Neural progenitor cell (in vitro differentiated cells): ENCODE results near the gene AP3B2. TPM values are rescaled to one million over a fixed set of nuclear protein-coding genes. Genes with fewer than 3 reads are reported as not detected.
A peak's percentile ranks its signal among the peaks of the same experiment; 100 is the strongest.
"Not testable (repeated sequence)": the region's sequence is repeated elsewhere in the genome, so short reads cannot be mapped to it uniquely, and the experiment has no call there.

Source experiments
- DNase-seq: peaks from one replicate; pipeline ENCODE4 v3.0.0-alpha.2; 2016; ENCODE audit warnings: low spot score
- H2AFZ ChIP-seq: fragments of 200-600 bp; sonication (generic); replicated peaks from 2 replicates; pipeline ENCODE4 v1.6.1; 2016; ENCODE audit warnings: antibody characterized with exemption
- H3F3A ChIP-seq: fragments of 200-600 bp; sonication (generic); 2 replicates; pipeline ENCODE4 v1.6.1; 2016; ENCODE audit warnings: antibody characterized with exemption, low read depth
- H3K27ac ChIP-seq: fragments of 200-600 bp; sonication (generic); 2 replicates; pipeline ENCODE4 v1.5.1; 2016; ENCODE audit warnings: mild to moderate bottlenecking
- H3K27me3 ChIP-seq: fragments of 200-600 bp; sonication (generic); 2 replicates; pipeline ENCODE4 v1.6.1; 2016; ENCODE audit warnings: mild to moderate bottlenecking, moderate library complexity
- H3K36me3 ChIP-seq: fragments of 200-600 bp; sonication (generic); 2 replicates; pipeline ENCODE4 v1.5.1; 2016
- H3K4me1 ChIP-seq: fragments of 200-600 bp; sonication (generic); 2 replicates; pipeline ENCODE4 v1.6.1; 2016; ENCODE audit warnings: mixed run types
- H3K4me2 ChIP-seq: fragments of 200-600 bp; sonication (generic); 2 replicates; pipeline ENCODE4 v1.6.1; 2016
- H3K4me3 ChIP-seq: fragments of 200-600 bp; sonication (generic); 2 replicates; pipeline ENCODE4 v1.5.1; 2016
- H3K79me2 ChIP-seq: fragments of 200-600 bp; sonication (generic); 2 replicates; pipeline ENCODE4 v1.6.1; 2016; ENCODE audit warnings: low read depth
- H3K9ac ChIP-seq: fragments of 200-600 bp; sonication (generic); 2 replicates; pipeline ENCODE4 v1.6.1; 2016
- H3K9me3 ChIP-seq: fragments of 200-600 bp; sonication (generic); 2 replicates; pipeline ENCODE4 v1.5.1; 2016; ENCODE audit warnings: low read depth
- H4K20me1 ChIP-seq: fragments of 200-600 bp; sonication (generic); 2 replicates; pipeline ENCODE4 v1.6.1; 2016; ENCODE audit warnings: low read depth
- H3K27ac Mint-ChIP-seq: 3 replicates; pipeline ENCODE4 v1.8.0; 2021; ENCODE audit warnings: mixed read lengths
- H3K27me3 Mint-ChIP-seq: 2 replicates; pipeline ENCODE4 v1.8.0; 2022; ENCODE audit warnings: low read depth, mild to moderate bottlenecking, inconsistent platforms, moderate library complexity, mixed read lengths; ENCODE audit not compliant: insufficient read depth
- H3K36me3 Mint-ChIP-seq: 3 replicates; pipeline ENCODE4 v1.8.0; 2021; ENCODE audit warnings: mixed read lengths
- H3K4me1 Mint-ChIP-seq: 3 replicates; pipeline ENCODE4 v1.8.0; 2021; ENCODE audit warnings: mixed read lengths
- H3K4me3 Mint-ChIP-seq: 3 replicates; pipeline ENCODE4 v1.8.0; 2021; ENCODE audit warnings: mild to moderate bottlenecking, moderate library complexity, mixed read lengths
- H3K9me3 Mint-ChIP-seq: 3 replicates; pipeline ENCODE4 v1.8.0; 2020; ENCODE audit warnings: mixed read lengths
- CTCF ChIP-seq: fragments of 200-600 bp; sonication (generic); IDR thresholded peaks from 2 replicates; pipeline ENCODE4 v1.5.1; 2017; ENCODE audit warnings: antibody characterized with exemption, mild to moderate bottlenecking
- EZH2 ChIP-seq: fragments of 200-600 bp; sonication (generic); IDR thresholded peaks from 2 replicates; pipeline ENCODE4 v1.6.1; 2017; ENCODE audit warnings: antibody characterized with exemption, mild to moderate bottlenecking, moderate library complexity
- EZH2phosphoT487 ChIP-seq: fragments of 200-600 bp; sonication (generic); IDR thresholded peaks from 2 replicates; pipeline ENCODE4 v1.6.1; 2017; ENCODE audit warnings: antibody characterized with exemption
- total RNA-seq: library from RNA; depleted of rRNA; stranded (reverse); fragments of >200 nt; gene quantifications from 2 replicates; pipeline ENCODE4 v1.2.3, GENCODE V29; 2015; ENCODE audit warnings: low replicate concordance

The AP3B2 gene
- total RNA-seq, 1 donor from 2014 or later: 0.97 TPM

GRCh38 chr15:82710208-82710555 is 507 bp upstream of the AP3B2 start:
- Histone ChIP-seq H3K4me1 (peaks cover 6% of the 10 kb centered on the region), H3K9ac (no peak overlapping the region), H2AFZ (peak overlapping the region; percentile 99), H4K20me1 (peaks cover 6% of the 10 kb centered on the region), H3K4me2 (peak overlapping the region; percentile 100), H3K27me3 (peaks cover 33% of the 10 kb centered on the region), H3K27ac (no peak overlapping the region), H3K4me3 (peak overlapping the region; percentile 98), H3K9me3 (no peaks in the 10 kb centered on the region), H3K36me3 (no peaks in the 10 kb centered on the region), H3F3A (peaks cover 9% of the 10 kb centered on the region), H3K79me2 (no peaks in the 10 kb centered on the region)
- TF ChIP-seq CTCF (no peak), EZH2phosphoT487 (no peak), EZH2 (no peak)
- Mint-ChIP-seq H3K4me1 (peaks cover 4% of the 10 kb centered on the region), H3K27me3 (peaks cover 5% of the 10 kb centered on the region), H3K4me3 (peak overlapping the region; percentile 82), H3K36me3 (no peaks in the 10 kb centered on the region), H3K27ac (no peak overlapping the region), H3K9me3 (no peaks in the 10 kb centered on the region)
- DNase-seq: peak; percentile 30

GRCh38 chr15:82709081-82709420 is 624 bp downstream of the AP3B2 start:
- H3K4me2 ChIP-seq: peak overlapping the region; percentile 100
- no peak overlapping the region for H2AFZ ChIP-seq
- H3K9me3 Mint-ChIP-seq: no peaks in the 10 kb centered on the region
- no peaks in the 10 kb centered on the region for H3K36me3 Mint-ChIP-seq
- peaks cover 5% of the 10 kb centered on the region for H3K27me3 Mint-ChIP-seq
- no peak overlapping the region for H3K9ac ChIP-seq
- H3K27me3 ChIP-seq: peaks cover 33% of the 10 kb centered on the region
- no peaks in the 10 kb centered on the region for H3K36me3 ChIP-seq
- H3K27ac Mint-ChIP-seq: no peak overlapping the region
- H3K4me3 ChIP-seq: peak overlapping the region; percentile 98
- H3K27ac ChIP-seq: no peak overlapping the region
- H3K4me3 Mint-ChIP-seq: no peak overlapping the region
- TF ChIP-seq EZH2: peak; percentile 22
- no peak for TF ChIP-seq CTCF
- peaks cover 4% of the 10 kb centered on the region for H3K4me1 Mint-ChIP-seq
- H3F3A ChIP-seq: peaks cover 9% of the 10 kb centered on the region
- peaks cover 6% of the 10 kb centered on the region for H3K4me1 ChIP-seq
- H4K20me1 ChIP-seq: peaks cover 6% of the 10 kb centered on the region
- no peaks in the 10 kb centered on the region for H3K9me3 ChIP-seq
- DNase-seq: no peak
- no peaks in the 10 kb centered on the region for H3K79me2 ChIP-seq

- not testable (repeated sequence) for H3K9me3 ChIP-seq, H3K27me3 Mint-ChIP-seq, H3K4me1 ChIP-seq, H3K4me3 ChIP-seq, H2AFZ ChIP-seq, H3K36me3 Mint-ChIP-seq, H3K4me3 Mint-ChIP-seq, H3K9me3 Mint-ChIP-seq, H3K36me3 ChIP-seq, H3K27ac Mint-ChIP-seq, H3F3A ChIP-seq, H3K4me1 Mint-ChIP-seq, H3K9ac ChIP-seq, H3K4me2 ChIP-seq, H4K20me1 ChIP-seq, H3K27ac ChIP-seq, DNase-seq, H3K79me2 ChIP-seq
- peaks cover 23% of the 10 kb centered on the region for H3K27me3 ChIP-seq
Observed at GRCh38 chr15:82705856-82706255, 3.8 kb downstream of the AP3B2 start.

- H3K27me3 Mint-ChIP-seq: peaks cover 6% of the 10 kb centered on the region
- H3K4me1 Mint-ChIP-seq: no peaks in the 10 kb centered on the region
- no peak overlapping the region for H3K9ac ChIP-seq
- H3K4me1 ChIP-seq: peaks cover 3% of the 10 kb centered on the region
- peak; percentile 83 for DNase-seq
- H3K27ac ChIP-seq: no peak overlapping the region
- peaks cover 3% of the 10 kb centered on the region for H3F3A ChIP-seq
- no peaks in the 10 kb centered on the region for H3K27me3 ChIP-seq
- H3K4me3 Mint-ChIP-seq: no peak overlapping the region
- H3K9me3 ChIP-seq: no peaks in the 10 kb centered on the region
- no peak for TF ChIP-seq CTCF
- no peak for TF ChIP-seq EZH2phosphoT487
- no peak for TF ChIP-seq EZH2
- H3K79me2 ChIP-seq: no peaks in the 10 kb centered on the region
- no peaks in the 10 kb centered on the region for H3K36me3 ChIP-seq
- H3K36me3 Mint-ChIP-seq: no peaks in the 10 kb centered on the region
- no peaks in the 10 kb centered on the region for H3K9me3 Mint-ChIP-seq
- no peak overlapping the region for H3K4me3 ChIP-seq
- H4K20me1 ChIP-seq: no peaks in the 10 kb centered on the region
- H3K27ac Mint-ChIP-seq: no peak overlapping the region
- no peak overlapping the region for H2AFZ ChIP-seq
- H3K4me2 ChIP-seq: peak overlapping the region; percentile 28
Observed at GRCh38 chr15:82699726-82700125, 9.9 kb downstream of the AP3B2 start.
